Forelimb muscle (tissue), 1 donor: ENCODE results near the gene ATF4. TPM values are rescaled to one million over a fixed set of nuclear protein-coding genes. Genes with fewer than 3 reads are reported as not detected.
"Not testable (repeated sequence)": the region's sequence is repeated elsewhere in the genome, so short reads cannot be mapped to it uniquely, and the experiment has no call there.

Experiments
- DNase-seq: peaks from one replicate; pipeline ENCODE4 v3.0.0-alpha.2; 2013; ENCODE audit warnings: low read depth
- polyA plus RNA-seq: library from polyadenylated mRNA; unstranded; fragments of 120-200 nt; gene quantifications from one replicate; pipeline ENCODE4 v1.2.1, GENCODE V29; 2013; ENCODE audit not compliant: insufficient read length

Gene ATF4
- polyA plus RNA-seq, 1 donor: 358 TPM

GRCh38 chr22:39510529-39511149 lies 9.7 kb upstream of the ATF4 start:
- DNase-seq: no peak

GRCh38 chr22:39511226-39511625 lies 9.1 kb upstream of the ATF4 start:
- no peak for DNase-seq

GRCh38 chr22:39512026-39512425 lies 8.3 kb upstream of the ATF4 start:
- DNase-seq: no peak

GRCh38 chr22:39513791-39514190 lies 6.6 kb upstream of the ATF4 start:
- DNase-seq: no peak

- DNase-seq: no peak
Observed at GRCh38 chr22:39514373-39514973, 5.9 kb upstream of the ATF4 start.

- no peak for DNase-seq
Observed at GRCh38 chr22:39515266-39516050, 4.9 kb upstream of the ATF4 start.

- DNase-seq: no peak
Observed at GRCh38 chr22:39517470-39517869, 2.9 kb upstream of the ATF4 start.

GRCh38 chr22:39518144-39518786 lies 2.1 kb upstream of the ATF4 start:
- no peak for DNase-seq

- no peak for DNase-seq
Observed at GRCh38 chr22:39518996-39519680, 1.2 kb upstream of the ATF4 start.

GRCh38 chr22:39519681-39520225 lies 609 bp upstream of the ATF4 start:
- no peak for DNase-seq

GRCh38 chr22:39521106-39521885 lies 934 bp downstream of the ATF4 start:
- not testable (repeated sequence) for DNase-seq

GRCh38 chr22:39522091-39522490 lies 1.7 kb downstream of the ATF4 start:
- DNase-seq: not testable (repeated sequence)

- no peak for DNase-seq
Observed at GRCh38 chr22:39522567-39523300, 2.4 kb downstream of the ATF4 start.

- no peak for DNase-seq
Observed at GRCh38 chr22:39524089-39524752, 3.9 kb downstream of the ATF4 start.

- no peak for DNase-seq
Observed at GRCh38 chr22:39524753-39525657, 4.6 kb downstream of the ATF4 start.

- DNase-seq: no peak
Observed at GRCh38 chr22:39525658-39525975, 5.3 kb downstream of the ATF4 start.

- no peak for DNase-seq
Observed at GRCh38 chr22:39526736-39527171, 6.4 kb downstream of the ATF4 start.

GRCh38 chr22:39527481-39527961 lies 7.2 kb downstream of the ATF4 start:
- no peak for DNase-seq
